KMS-11 (cell line): ENCODE measurements around the gene PLA2G4C.

Experiments used
- H2AFZ ChIP-seq: fragments of 200-600 bp; sonication (generic); 2 replicates; pipeline ENCODE4 v1.6.1; 2016; ENCODE audit warnings: antibody characterized with exemption, mixed run types, low read depth
- H3K27ac ChIP-seq: fragments of 200-600 bp; sonication (generic); 2 replicates; pipeline ENCODE4 v1.6.1; 2016; ENCODE audit warnings: mild to moderate bottlenecking, mixed run types
- H3K27me3 ChIP-seq: fragments of 200-600 bp; sonication (generic); 2 replicates; pipeline ENCODE4 v1.6.1; 2017; ENCODE audit warnings: mild to moderate bottlenecking, low read depth, mixed run types, moderate library complexity; ENCODE audit not compliant: insufficient read depth
- H3K36me3 ChIP-seq: fragments of 200-600 bp; sonication (generic); 2 replicates; pipeline ENCODE4 v1.6.1; 2017; ENCODE audit warnings: mild to moderate bottlenecking, mixed run types; ENCODE audit not compliant: insufficient read depth
- H3K4me1 ChIP-seq: fragments of 200-600 bp; sonication (generic); 2 replicates; pipeline ENCODE4 v1.6.1; 2016; ENCODE audit warnings: mild to moderate bottlenecking, low read depth, mixed run types; ENCODE audit not compliant: poor library complexity, severe bottlenecking
- H3K4me2 ChIP-seq: fragments of 200-600 bp; sonication (generic); 2 replicates; pipeline ENCODE4 v1.7.0; 2016; ENCODE audit warnings: mild to moderate bottlenecking, mixed run types
- H3K4me3 ChIP-seq: fragments of 200-600 bp; sonication (generic); IDR thresholded peaks from 2 replicates; pipeline ENCODE4 v1.6.1; 2017; ENCODE audit warnings: low read depth, low read length, mixed read lengths; ENCODE audit not compliant: insufficient read depth
- H3K79me2 ChIP-seq: fragments of 200-600 bp; sonication (generic); 2 replicates; pipeline ENCODE4 v1.6.1; 2016; ENCODE audit warnings: low read depth, mixed run types; ENCODE audit not compliant: insufficient read depth
- H3K9ac ChIP-seq: fragments of 200-600 bp; sonication (generic); 2 replicates; pipeline ENCODE4 v1.6.1; 2016; ENCODE audit warnings: mild to moderate bottlenecking, mixed run types
- H4K20me1 ChIP-seq: fragments of 200-600 bp; sonication (generic); 2 replicates; pipeline ENCODE4 v1.6.1; 2016; ENCODE audit warnings: mild to moderate bottlenecking, mixed run types; ENCODE audit not compliant: insufficient read depth
- CTCF ChIP-seq: fragments of 200-600 bp; sonication (generic); conservative IDR thresholded peaks from 2 replicates; pipeline ENCODE4 v1.6.1; 2017; ENCODE audit warnings: low read depth, mild to moderate bottlenecking, antibody characterized with exemption, low read length, moderate library complexity, mixed read lengths

The PLA2G4C gene

GRCh38 chr19:48023518-48023917, 87.1 kb downstream of the PLA2G4C start:
- no peak overlapping the region for H3K27ac ChIP-seq
- no peak overlapping the region for H3K4me2 ChIP-seq
- H3K27me3 ChIP-seq = peaks cover 73% of the 10 kb centered on the region
- H3K9ac ChIP-seq = no peak overlapping the region
- H3K36me3 ChIP-seq = no peaks in the 10 kb centered on the region
- no peak overlapping the region for H2AFZ ChIP-seq
- no peak for TF ChIP-seq CTCF
- H4K20me1 ChIP-seq = no peaks in the 10 kb centered on the region
- H3K4me1 ChIP-seq = no peaks in the 10 kb centered on the region
- no peaks in the 10 kb centered on the region for H3K79me2 ChIP-seq
- no peak overlapping the region for H3K4me3 ChIP-seq

GRCh38 chr19:48023011-48023410, 87.6 kb downstream of the PLA2G4C start:
- Histone ChIP-seq H2AFZ (no peak overlapping the region), H3K27me3 (peaks cover 77% of the 10 kb centered on the region), H3K79me2 (no peaks in the 10 kb centered on the region), H3K9ac (no peak overlapping the region), H3K4me1 (no peaks in the 10 kb centered on the region), H3K36me3 (no peaks in the 10 kb centered on the region), H3K4me2 (no peak overlapping the region), H3K4me3 (no peak overlapping the region), H3K27ac (no peak overlapping the region), H4K20me1 (no peaks in the 10 kb centered on the region)
- no peak for TF ChIP-seq CTCF

- H3K36me3 ChIP-seq = no peaks in the 10 kb centered on the region
- no peaks in the 10 kb centered on the region for H4K20me1 ChIP-seq
- H2AFZ ChIP-seq = no peak overlapping the region
- no peak overlapping the region for H3K9ac ChIP-seq
- peaks cover 80% of the 10 kb centered on the region for H3K27me3 ChIP-seq
- H3K4me1 ChIP-seq = no peaks in the 10 kb centered on the region
- no peaks in the 10 kb centered on the region for H3K79me2 ChIP-seq
- no peak overlapping the region for H3K4me3 ChIP-seq
- H3K4me2 ChIP-seq = no peak overlapping the region
- no peak overlapping the region for H3K27ac ChIP-seq
- TF ChIP-seq CTCF = no peak
These were observed 89.9 kb downstream of the PLA2G4C start for GRCh38 chr19:48020686-48021085.

- no peak overlapping the region for H2AFZ ChIP-seq
- no peak overlapping the region for H3K4me2 ChIP-seq
- no peak overlapping the region for H3K4me3 ChIP-seq
- H4K20me1 ChIP-seq = no peaks in the 10 kb centered on the region
- H3K4me1 ChIP-seq = no peaks in the 10 kb centered on the region
- H3K36me3 ChIP-seq = no peaks in the 10 kb centered on the region
- peaks cover 22% of the 10 kb centered on the region; the same call in 1 of the 2 replicates for H3K27me3 ChIP-seq
- no peak for TF ChIP-seq CTCF
- H3K9ac ChIP-seq = no peak overlapping the region
- no peaks in the 10 kb centered on the region for H3K79me2 ChIP-seq
- no peak overlapping the region for H3K27ac ChIP-seq
These were observed 99.5 kb downstream of the PLA2G4C start for GRCh38 chr19:48010932-48011758.
